RPMI8226 (cell line): ENCODE measurements around the gene RNASE11.
A peak's percentile ranks its signal among the peaks of the same experiment; 100 is the strongest.
"Not testable (repeated sequence)": the region's sequence is repeated elsewhere in the genome, so short reads cannot be mapped to it uniquely, and the experiment has no call there.

Experiments
- DNase-seq: peaks from one replicate; pipeline ENCODE4 v3.0.0-alpha.2; 2015

Gene RNASE11

GRCh38 chr14:20587489-20588154, at the start of gene RNASE11:
Gene RNASE11, minus strand, starts transcription at chr14:20588001.
- no peak for DNase-seq

- DNase-seq = peak; percentile 81
Measured at GRCh38 chr14:20632831-20633691, 45.3 kb upstream of the RNASE11 start.

- peak; percentile 31 for DNase-seq
Measured at GRCh38 chr14:20632448-20632830, 44.6 kb upstream of the RNASE11 start.

- DNase-seq = peak; percentile 55
Measured at GRCh38 chr14:20631880-20632389, 44.1 kb upstream of the RNASE11 start.

GRCh38 chr14:20631023-20631879, 43.5 kb upstream of the RNASE11 start:
- peak; percentile 42 for DNase-seq

- DNase-seq = peak; percentile 78
Measured at GRCh38 chr14:20630340-20631022, 42.7 kb upstream of the RNASE11 start.

- DNase-seq = no peak
Measured at GRCh38 chr14:20628063-20628854, 40.5 kb upstream of the RNASE11 start.

- no peak for DNase-seq
Measured at GRCh38 chr14:20627346-20628027, 39.7 kb upstream of the RNASE11 start.

- no peak for DNase-seq
Measured at GRCh38 chr14:20626274-20626673, 38.5 kb upstream of the RNASE11 start.

- peak; percentile 78 for DNase-seq
Measured at GRCh38 chr14:20624495-20625070, 36.8 kb upstream of the RNASE11 start.

GRCh38 chr14:20623798-20624197, 36.0 kb upstream of the RNASE11 start:
- no peak for DNase-seq

GRCh38 chr14:20622816-20623291, 35.1 kb upstream of the RNASE11 start:
- no peak for DNase-seq

- DNase-seq = no peak
Measured at GRCh38 chr14:20620798-20621478, 33.1 kb upstream of the RNASE11 start.

- DNase-seq = not testable (repeated sequence)
Measured at GRCh38 chr14:20619688-20620087, 31.9 kb upstream of the RNASE11 start.

- DNase-seq = no peak
Measured at GRCh38 chr14:20618271-20618749, 30.5 kb upstream of the RNASE11 start.

GRCh38 chr14:20617138-20618003, 29.6 kb upstream of the RNASE11 start:
- no peak for DNase-seq

- no peak for DNase-seq
Measured at GRCh38 chr14:20615996-20616395, 28.2 kb upstream of the RNASE11 start.

- peak; percentile 16 for DNase-seq
Measured at GRCh38 chr14:20614038-20614840, 26.4 kb upstream of the RNASE11 start.
